CD4-positive, alpha-beta T cell treated with Interleukin-2 at 100 ng/mL for 4 hours (primary cell): Measurements from ENCODE around the gene IFITM1.
"Not testable (repeated sequence)": the region's sequence is repeated elsewhere in the genome, so short reads cannot be mapped to it uniquely, and the experiment has no call there.

ENCODE experiments used
- DNase-seq: peaks from one replicate; pipeline ENCODE4 v3.0.0-alpha.2; 2020; ENCODE audit warnings: low spot score

The IFITM1 gene

GRCh38 chr11:326592-326841, 12.7 kb downstream of the IFITM1 start:
- no peak for DNase-seq

- peak; percentile 58 for DNase-seq
Measured at GRCh38 chr11:326842-327580, 13.2 kb downstream of the IFITM1 start.

- DNase-seq = no peak
Measured at GRCh38 chr11:327581-327923, 13.7 kb downstream of the IFITM1 start.

- no peak for DNase-seq
Measured at GRCh38 chr11:328012-328411, 14.2 kb downstream of the IFITM1 start.

GRCh38 chr11:328516-329100, 14.8 kb downstream of the IFITM1 start:
- not testable (repeated sequence) for DNase-seq

- DNase-seq = no peak
Measured at GRCh38 chr11:329886-330253, 16.0 kb downstream of the IFITM1 start.

- no peak for DNase-seq
Measured at GRCh38 chr11:330307-330693, 16.5 kb downstream of the IFITM1 start.

- DNase-seq = no peak
Measured at GRCh38 chr11:330694-331357, 17.0 kb downstream of the IFITM1 start.

GRCh38 chr11:331358-332060, 17.7 kb downstream of the IFITM1 start:
- no peak for DNase-seq

- no peak for DNase-seq
Measured at GRCh38 chr11:332651-333480, 19.0 kb downstream of the IFITM1 start.

- DNase-seq = not testable (repeated sequence)
Measured at GRCh38 chr11:333616-334263, 19.9 kb downstream of the IFITM1 start.

GRCh38 chr11:334264-334994, 20.6 kb downstream of the IFITM1 start:
- no peak for DNase-seq

- no peak for DNase-seq
Measured at GRCh38 chr11:335779-336658, 22.2 kb downstream of the IFITM1 start.

- DNase-seq = no peak
Measured at GRCh38 chr11:336659-337198, 22.9 kb downstream of the IFITM1 start.

- no peak for DNase-seq
Measured at GRCh38 chr11:337711-338110, 23.9 kb downstream of the IFITM1 start.

- DNase-seq = no peak
Measured at GRCh38 chr11:339963-340362, 26.1 kb downstream of the IFITM1 start.

GRCh38 chr11:340539-341512, 27.0 kb downstream of the IFITM1 start:
- no peak for DNase-seq

- DNase-seq = no peak
Measured at GRCh38 chr11:342328-342727, 28.5 kb downstream of the IFITM1 start.
